Natural killer cell treated with Interleukin-12 subunit alpha and Interleukin-12 subunit beta and Interleukin-15 and Interleukin-18, amount 100 ng/mL, for 72 hours (primary cell): ENCODE results near the gene PSMB2. TPM values are rescaled to one million over a fixed set of nuclear protein-coding genes. Genes with fewer than 3 reads are reported as not detected.

Experiments used
- ATAC-seq, 2 donors: fragments of 150-1000 bp; cut with Tn5 transposase in 1 of 2; sonication (Bioruptor Pico), chemical (Tn5 transposase) in 1 of 2; 2 replicates each; pipeline ENCODE4 v1.10.0; 2021
- DNase-seq: peaks from one replicate; pipeline ENCODE4 v3.0.0; 2022; ENCODE audit warnings: low spot score
- H3K27ac Mint-ChIP-seq, 2 donors: 1 replicate in 1 of 2; 2 replicates in 1 of 2; pipeline ENCODE4 v1.8.0; 2022; ENCODE audit warnings: mixed read lengths in 2 of 2, mild to moderate bottlenecking in 1 of 2, moderate library complexity in 1 of 2
- H3K27me3 Mint-ChIP-seq, 2 donors: 1 replicate in 1 of 2; 2 replicates in 1 of 2; pipeline ENCODE4 v1.8.0; 2022; ENCODE audit warnings: mixed read lengths in 2 of 2
- H3K36me3 Mint-ChIP-seq: one replicate; pipeline ENCODE4 v1.8.0; 2022; ENCODE audit warnings: mixed read lengths
- H3K4me1 Mint-ChIP-seq, 2 donors: 1 replicate in 1 of 2; 2 replicates in 1 of 2; pipeline ENCODE4 v1.8.0; 2022; ENCODE audit warnings: low read depth in 2 of 2, mixed read lengths in 2 of 2, mild to moderate bottlenecking in 1 of 2
- H3K4me3 Mint-ChIP-seq: one replicate; pipeline ENCODE4 v1.8.0; 2022; ENCODE audit warnings: mixed read lengths
- H3K9me3 Mint-ChIP-seq: 2 replicates; pipeline ENCODE4 v1.8.0; 2022; ENCODE audit warnings: mixed read lengths
- total RNA-seq, 2 donors: library from RNA; stranded (reverse); gene quantifications; one replicate each; pipeline ENCODE4 v1.2.3, GENCODE V29; 2022

Gene PSMB2
- total RNA-seq, 2 donors from 2014 or later, result 114 to 139 TPM

DNA sequence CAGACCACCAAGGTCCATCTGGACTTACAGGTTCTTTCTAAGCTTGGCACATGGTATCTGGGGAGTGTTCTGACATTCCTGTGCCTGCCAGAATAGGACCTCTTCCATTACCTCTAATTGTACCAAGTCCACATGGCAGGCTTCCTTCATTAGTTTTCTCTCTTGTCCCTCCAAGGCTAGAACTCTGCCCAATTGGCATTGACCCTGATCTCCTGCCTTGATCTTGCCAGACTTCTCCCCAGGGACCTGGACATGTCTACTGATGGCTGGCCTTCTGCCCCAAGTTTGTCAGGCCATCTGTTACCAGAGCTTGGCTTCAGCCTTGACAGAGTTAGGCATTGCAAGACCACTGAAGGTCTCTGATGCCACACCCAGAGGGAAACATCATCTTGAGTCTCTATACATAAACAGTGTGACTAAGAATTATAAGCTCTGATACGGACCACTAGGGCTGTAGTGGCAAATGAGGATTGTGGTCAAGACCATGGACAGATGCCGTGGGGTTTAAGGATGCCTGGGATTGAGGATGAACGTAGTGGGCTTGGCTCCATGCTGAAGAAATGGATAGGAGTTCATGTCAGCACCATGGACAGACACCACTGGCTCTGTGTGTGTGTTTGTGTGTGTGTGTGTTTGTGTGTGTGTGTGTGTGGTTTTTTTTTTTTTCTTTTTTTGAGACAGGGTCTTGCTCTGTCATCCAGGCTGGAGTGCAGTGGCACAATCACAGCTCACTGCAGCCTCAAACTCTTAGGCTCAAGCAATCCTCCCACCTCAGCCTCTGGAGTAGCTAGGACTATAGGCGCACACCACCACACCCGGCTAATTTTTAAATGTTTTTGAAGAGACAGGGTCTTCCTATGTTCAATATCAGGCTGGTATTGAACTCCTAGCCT, 19.5 kb upstream of the PSMB2 start:
- H3K4me3 Mint-ChIP-seq, result no peak overlapping the region
- H3K27ac Mint-ChIP-seq, result no peak overlapping the region
- H3K9me3 Mint-ChIP-seq, result no peaks in the 10 kb centered on the region
- DNase-seq (no peak), ATAC-seq (no peak)
- peaks cover 10 to 15% of the 10 kb centered on the region in 2 donors for H3K27me3 Mint-ChIP-seq
- H3K36me3 Mint-ChIP-seq, result no peaks in the 10 kb centered on the region
- no peaks in the 10 kb centered on the region for H3K4me1 Mint-ChIP-seq

DNA sequence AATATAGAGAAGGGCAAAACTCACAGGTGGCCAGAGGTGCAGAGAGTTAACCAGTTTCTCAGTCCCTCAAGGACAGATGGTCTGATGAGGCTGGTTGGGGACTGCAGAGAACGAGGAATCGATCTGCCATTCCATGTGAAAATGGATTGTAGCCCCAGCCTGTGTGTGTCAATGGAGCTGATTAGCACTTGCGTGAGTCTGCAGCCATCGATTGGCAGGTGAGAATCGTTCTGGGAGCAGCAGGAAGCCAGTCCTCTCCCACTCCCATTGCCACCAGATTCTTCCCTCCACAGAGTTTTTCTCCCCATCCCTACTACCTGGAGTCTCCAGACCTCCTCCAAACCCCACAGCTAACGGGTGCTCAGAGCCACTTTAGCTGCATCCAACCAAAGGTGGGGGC, 18.3 kb upstream of the PSMB2 start:
- DNase-seq (no peak), ATAC-seq (no peak)
- H3K27ac Mint-ChIP-seq, result no peak overlapping the region
- H3K4me1 Mint-ChIP-seq, result no peaks in the 10 kb centered on the region
- H3K4me3 Mint-ChIP-seq, result no peak overlapping the region
- no peaks in the 10 kb centered on the region for H3K9me3 Mint-ChIP-seq
- no peaks in the 10 kb centered on the region for H3K36me3 Mint-ChIP-seq
- peaks cover 10 to 13% of the 10 kb centered on the region in 2 donors for H3K27me3 Mint-ChIP-seq

DNA sequence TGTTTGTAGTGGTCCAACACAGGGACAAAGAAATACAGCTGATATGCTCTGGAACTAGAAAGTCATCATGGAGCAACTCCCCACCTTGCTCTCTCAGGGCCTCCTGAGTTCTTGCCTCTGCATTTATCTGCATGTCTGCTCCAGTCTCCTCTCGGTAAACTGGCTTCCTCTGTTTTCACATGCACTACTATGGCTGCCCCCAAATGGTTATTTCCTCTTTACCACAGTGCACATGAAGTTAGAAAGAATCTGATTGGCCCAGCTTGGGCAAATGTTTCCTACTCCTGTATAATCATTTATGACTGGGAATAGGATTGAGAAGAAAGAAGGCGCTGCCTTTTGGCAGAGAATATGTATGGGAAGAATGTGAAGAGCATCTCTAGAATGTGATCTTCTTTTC, 16.5 kb upstream of the PSMB2 start:
- Mint-ChIP-seq H3K27ac (no peak overlapping the region), H3K9me3 (no peaks in the 10 kb centered on the region), H3K4me3 (no peak overlapping the region), H3K27me3 (peaks cover 4 to 7% of the 10 kb centered on the region in 2 donors), H3K4me1 (no peaks in the 10 kb centered on the region), H3K36me3 (no peaks in the 10 kb centered on the region)
- ATAC-seq (no peak), DNase-seq (no peak)

DNA sequence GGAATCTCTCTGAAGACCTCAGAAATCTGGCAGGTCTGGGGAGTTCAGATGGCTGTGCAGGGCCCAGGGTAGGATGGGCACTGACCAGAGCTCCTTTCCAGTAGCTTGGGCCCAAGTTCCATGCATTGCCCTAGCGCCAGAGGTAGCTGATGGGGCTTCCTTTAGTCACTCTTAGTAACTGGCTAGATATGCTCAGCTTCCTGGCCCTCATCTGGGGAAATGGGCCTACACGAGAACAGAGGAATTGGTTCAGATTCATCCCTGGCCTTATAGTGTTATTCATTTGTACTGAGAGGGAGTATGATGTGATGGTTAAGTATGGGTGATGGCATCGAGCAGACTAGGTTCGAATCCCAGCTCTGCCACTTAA, 15.5 kb upstream of the PSMB2 start:
- ATAC-seq, result peak in 1 of 2 donors; percentile 36
- no peaks in the 10 kb centered on the region for H3K9me3 Mint-ChIP-seq

DNA sequence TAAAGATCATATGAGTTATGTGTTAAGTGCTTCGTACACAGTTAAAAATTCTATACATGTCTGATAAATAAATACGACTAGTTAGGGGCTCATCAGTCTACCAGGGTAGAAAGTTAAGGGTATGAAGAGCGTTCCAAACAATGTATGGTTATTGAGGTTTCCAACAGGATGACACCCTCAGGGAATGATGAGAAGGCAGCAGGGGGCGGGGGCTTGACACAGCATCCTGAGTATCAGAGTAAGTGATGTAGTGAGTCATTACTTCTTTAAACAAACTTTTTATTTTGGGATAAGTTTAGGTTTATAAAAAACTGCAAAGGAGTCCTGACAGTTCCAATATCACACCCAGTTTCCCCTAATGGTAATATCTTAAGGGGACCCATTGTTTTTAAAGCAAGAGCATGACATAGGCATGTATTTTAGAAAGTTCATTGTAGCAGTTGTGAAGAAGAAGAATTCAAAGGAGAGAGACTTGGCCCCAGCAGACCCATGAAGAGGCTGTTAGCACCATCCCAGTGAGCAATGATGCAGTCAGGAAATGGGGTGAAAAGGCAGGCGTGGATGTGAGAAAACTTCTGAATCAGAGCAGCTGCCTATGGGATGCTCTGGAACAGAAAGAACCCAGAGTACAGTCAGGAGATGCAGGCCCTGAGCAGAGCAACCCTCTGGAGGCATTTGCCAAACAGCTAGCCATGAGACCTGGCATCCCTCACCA, 15.0 kb upstream of the PSMB2 start:
- H3K36me3 Mint-ChIP-seq, result no peaks in the 10 kb centered on the region
- no peak for DNase-seq
- H3K27me3 Mint-ChIP-seq, result peaks cover 6 to 12% of the 10 kb centered on the region in 2 donors
- H3K4me3 Mint-ChIP-seq, result no peak overlapping the region
- no peaks in the 10 kb centered on the region for H3K9me3 Mint-ChIP-seq
- no peaks in the 10 kb centered on the region for H3K4me1 Mint-ChIP-seq
- no peak overlapping the region for H3K27ac Mint-ChIP-seq
- no peak for ATAC-seq

More for the DNA sequence above, 15.5 kb upstream of the PSMB2 start:
- DNase-seq, result no peak
- Mint-ChIP-seq H3K36me3 (no peaks in the 10 kb centered on the region), H3K4me1 (no peaks in the 10 kb centered on the region), H3K27me3 (peaks cover 6 to 9% of the 10 kb centered on the region in 2 donors), H3K4me3 (no peak overlapping the region), H3K27ac (no peak overlapping the region)

DNA sequence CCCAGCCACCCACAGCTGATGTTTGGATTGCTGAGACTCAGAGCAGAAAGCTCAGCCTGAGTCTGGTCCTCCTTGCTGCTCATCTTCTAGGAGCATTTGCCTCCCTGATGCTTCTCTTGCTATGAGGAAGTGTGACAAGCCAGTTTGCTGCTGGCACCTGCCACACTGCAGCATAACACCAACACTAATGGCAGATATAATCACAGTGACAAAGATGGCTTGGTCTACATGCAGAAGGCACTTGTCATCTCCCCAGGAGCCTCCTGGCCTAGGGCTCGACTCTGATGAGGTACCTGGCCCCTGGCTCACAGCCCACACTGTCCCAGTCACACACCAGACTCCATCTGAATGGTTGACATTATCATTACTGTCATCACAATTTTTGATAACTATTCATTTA, 13.9 kb upstream of the PSMB2 start:
- Mint-ChIP-seq H3K36me3 (no peaks in the 10 kb centered on the region), H3K4me1 (no peaks in the 10 kb centered on the region), H3K4me3 (no peak overlapping the region), H3K9me3 (no peaks in the 10 kb centered on the region), H3K27me3 (peaks cover 8 to 10% of the 10 kb centered on the region in 2 donors), H3K27ac (no peak overlapping the region)
- ATAC-seq (no peak), DNase-seq (no peak)

DNA sequence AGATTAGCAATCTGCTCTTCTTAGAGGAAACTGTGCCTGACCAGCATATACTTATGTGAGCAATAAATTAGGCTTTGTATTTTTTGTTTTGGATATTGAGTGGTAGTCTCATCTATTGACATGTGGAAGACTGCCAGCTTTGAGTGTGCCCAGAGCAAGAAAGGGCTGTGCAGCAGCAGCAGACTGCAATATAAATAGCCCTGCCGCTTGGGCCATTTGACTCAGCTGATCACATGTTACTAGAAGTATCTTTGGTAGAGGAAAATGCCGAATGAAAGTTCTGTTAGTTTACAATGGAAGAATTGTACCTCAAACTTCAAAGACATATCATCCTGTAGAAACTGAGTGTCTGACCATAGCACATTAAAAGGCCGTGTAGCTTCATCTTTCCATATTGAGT, 9.1 kb upstream of the PSMB2 start:
- peaks cover 26 to 34% of the 10 kb centered on the region in 2 donors for H3K27me3 Mint-ChIP-seq
- H3K4me3 Mint-ChIP-seq, result no peak overlapping the region
- H3K36me3 Mint-ChIP-seq, result no peaks in the 10 kb centered on the region
- no peaks in the 10 kb centered on the region for H3K4me1 Mint-ChIP-seq
- DNase-seq (no peak), ATAC-seq (no peak)
- H3K9me3 Mint-ChIP-seq, result no peaks in the 10 kb centered on the region
- H3K27ac Mint-ChIP-seq, result no peak overlapping the region

DNA sequence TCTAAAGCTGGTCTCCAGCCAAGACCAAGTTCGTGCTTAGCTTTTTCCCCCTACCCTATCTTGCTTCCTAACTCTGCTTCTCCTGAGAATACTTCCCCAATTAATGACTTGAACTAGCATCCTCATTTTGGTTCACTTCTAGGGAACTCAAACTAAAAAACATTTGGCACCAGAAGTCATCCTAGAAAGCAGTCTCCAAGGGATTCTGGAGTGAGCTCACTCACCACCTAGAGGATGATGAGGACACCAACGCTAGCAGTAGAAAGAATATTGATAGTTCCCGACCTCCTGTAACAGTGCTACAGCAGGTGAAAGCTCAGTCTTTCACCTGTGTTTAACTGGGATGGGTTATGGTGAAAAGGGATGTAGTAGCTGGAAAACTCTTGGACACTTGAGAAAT, 4.7 kb upstream of the PSMB2 start:
- ATAC-seq (no peak), DNase-seq (no peak)
- no peaks in the 10 kb centered on the region for H3K9me3 Mint-ChIP-seq
- H3K27me3 Mint-ChIP-seq, result peaks cover 28 to 46% of the 10 kb centered on the region in 2 donors
- H3K36me3 Mint-ChIP-seq, result peaks cover 4% of the 10 kb centered on the region
- peaks cover 4 to 5% of the 10 kb centered on the region in 2 donors for H3K4me1 Mint-ChIP-seq
- no peak overlapping the region for H3K27ac Mint-ChIP-seq
- H3K4me3 Mint-ChIP-seq, result no peak overlapping the region

DNA sequence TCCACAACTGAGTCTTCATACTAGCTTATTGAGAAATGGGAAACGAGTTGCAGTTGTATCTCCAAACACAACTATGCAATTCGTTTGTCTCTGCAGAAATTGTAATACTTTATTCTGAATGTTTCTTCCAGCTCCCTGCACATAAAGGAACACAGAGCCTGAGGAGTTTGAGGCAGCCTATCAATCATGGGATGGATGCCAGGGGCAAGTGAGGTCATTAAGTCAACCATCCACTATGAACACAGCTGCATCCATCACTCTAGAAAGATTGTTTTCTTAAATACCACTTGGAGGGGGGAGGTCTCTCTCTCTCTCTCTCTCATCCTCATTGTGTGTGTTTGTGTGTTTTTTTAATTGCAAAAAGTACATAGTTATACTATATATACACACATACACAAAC, 2.9 kb upstream of the PSMB2 start:
- DNase-seq (no peak), ATAC-seq (no peak)
- Mint-ChIP-seq H3K4me3 (no peak overlapping the region), H3K9me3 (no peaks in the 10 kb centered on the region), H3K4me1 (peaks cover 12 to 17% of the 10 kb centered on the region in 2 donors), H3K27me3 (peaks cover 28 to 39% of the 10 kb centered on the region in 2 donors), H3K36me3 (peaks cover 7% of the 10 kb centered on the region), H3K27ac (no peak overlapping the region)

DNA sequence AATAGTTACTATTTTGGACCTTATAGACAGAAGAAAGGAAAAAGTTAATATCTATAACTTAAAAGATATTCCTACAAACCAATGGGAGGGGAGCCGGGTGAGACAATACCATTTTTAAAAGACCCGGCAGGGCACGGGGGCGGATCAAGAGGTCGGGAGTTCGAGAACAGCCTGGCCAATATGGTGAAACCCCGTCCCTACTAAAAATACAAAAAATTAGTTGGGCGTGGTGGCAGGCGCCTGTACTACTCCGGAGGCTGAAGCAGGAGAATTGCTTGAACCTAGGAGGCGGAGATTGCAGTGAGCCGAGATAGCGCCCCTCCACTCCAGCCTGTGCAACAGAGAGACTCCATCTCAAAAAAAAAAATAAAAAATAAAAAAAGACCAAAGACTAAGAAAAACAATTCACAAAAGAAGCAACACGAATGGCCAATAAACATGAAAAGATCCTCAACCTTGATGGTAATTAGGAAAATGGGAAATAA, 1.2 kb upstream of the PSMB2 start:
- no peaks in the 10 kb centered on the region for H3K9me3 Mint-ChIP-seq
- H3K27me3 Mint-ChIP-seq, result peaks cover 27 to 31% of the 10 kb centered on the region in 2 donors
- H3K36me3 Mint-ChIP-seq, result peaks cover 11% of the 10 kb centered on the region
- no peak for DNase-seq
- H3K4me1 Mint-ChIP-seq, result peaks cover 23 to 29% of the 10 kb centered on the region in 2 donors
- H3K4me3 Mint-ChIP-seq, result peak overlapping the region; percentile 100
- no peak for ATAC-seq
- peak overlapping the region; percentile 97 to 99 for H3K27ac Mint-ChIP-seq

DNA sequence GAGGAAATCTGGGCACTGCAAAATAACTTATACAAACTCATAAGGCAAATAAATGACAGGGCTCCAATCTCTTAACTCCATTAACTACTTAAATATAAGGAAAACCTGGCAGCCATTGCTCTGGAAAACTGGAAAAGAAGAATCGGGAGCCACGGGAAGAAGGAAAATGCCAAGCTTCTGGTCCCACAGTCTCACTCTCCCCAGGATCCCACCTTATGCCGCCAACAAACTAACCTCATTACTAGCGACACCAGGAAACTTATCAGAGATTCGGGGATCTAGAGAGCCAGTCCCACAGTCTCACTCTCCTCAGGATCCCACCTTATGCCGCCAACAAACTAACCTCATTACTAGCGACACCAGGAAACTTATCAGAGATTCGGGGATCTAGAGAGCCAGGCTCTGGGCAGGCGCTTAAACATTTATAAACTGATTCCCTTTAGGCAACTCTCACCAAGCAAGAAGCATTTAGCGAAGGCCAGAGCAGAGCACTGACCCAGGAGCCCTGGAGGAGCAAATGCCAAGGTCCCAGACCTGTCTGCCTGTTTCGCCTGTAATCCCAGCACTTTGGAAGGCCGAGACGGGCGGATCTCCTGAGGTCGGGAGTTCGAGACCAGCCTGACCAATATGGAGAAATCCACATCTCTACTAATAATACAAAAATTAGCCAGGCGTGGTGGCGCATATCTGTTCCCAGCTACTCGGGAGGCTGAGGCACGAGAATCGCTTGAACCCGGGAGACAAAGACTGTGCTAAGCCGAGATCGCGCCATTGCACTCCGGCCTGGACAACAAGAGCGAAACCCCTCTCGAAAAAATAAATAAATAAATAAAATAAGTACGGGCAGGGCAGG, 720 bp downstream of the PSMB2 start:
- peaks cover 26 to 35% of the 10 kb centered on the region in 2 donors for H3K4me1 Mint-ChIP-seq
- ATAC-seq (no peak), DNase-seq (no peak)
- H3K4me3 Mint-ChIP-seq, result peak overlapping the region; percentile 100
- H3K27me3 Mint-ChIP-seq, result peaks cover 11 to 16% of the 10 kb centered on the region in 2 donors
- no peaks in the 10 kb centered on the region for H3K9me3 Mint-ChIP-seq
- H3K36me3 Mint-ChIP-seq, result peaks cover 11% of the 10 kb centered on the region
- peak overlapping the region; percentile 97 to 99 for H3K27ac Mint-ChIP-seq

DNA sequence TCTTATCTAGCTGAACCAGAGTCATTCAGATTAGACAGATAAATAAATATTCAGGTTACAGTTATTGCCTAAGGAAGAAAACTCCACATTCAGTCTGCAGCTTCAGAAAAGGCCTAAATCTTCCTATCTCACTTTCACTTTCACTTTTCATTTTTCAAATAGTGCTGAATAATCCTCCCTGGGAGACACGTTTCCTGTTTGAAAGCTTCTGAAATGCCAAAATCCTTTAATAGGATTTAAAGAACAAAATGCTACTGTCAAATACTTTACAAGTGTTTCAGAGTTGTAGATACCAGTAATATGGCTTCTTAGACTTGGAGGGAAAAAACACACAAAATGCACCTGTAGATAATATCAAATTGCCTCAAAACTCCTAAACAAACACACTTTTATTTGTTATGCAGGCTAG, 3.9 kb downstream of the PSMB2 start:
- Mint-ChIP-seq H3K36me3 (peaks cover 11% of the 10 kb centered on the region), H3K4me3 (peak overlapping the region; percentile 90), H3K27ac (peak overlapping the region; percentile 92 to 98), H3K9me3 (no peaks in the 10 kb centered on the region), H3K27me3 (no peaks in the 10 kb centered on the region), H3K4me1 (peaks cover 26 to 35% of the 10 kb centered on the region in 2 donors)
- DNase-seq (no peak), ATAC-seq (no peak)

DNA sequence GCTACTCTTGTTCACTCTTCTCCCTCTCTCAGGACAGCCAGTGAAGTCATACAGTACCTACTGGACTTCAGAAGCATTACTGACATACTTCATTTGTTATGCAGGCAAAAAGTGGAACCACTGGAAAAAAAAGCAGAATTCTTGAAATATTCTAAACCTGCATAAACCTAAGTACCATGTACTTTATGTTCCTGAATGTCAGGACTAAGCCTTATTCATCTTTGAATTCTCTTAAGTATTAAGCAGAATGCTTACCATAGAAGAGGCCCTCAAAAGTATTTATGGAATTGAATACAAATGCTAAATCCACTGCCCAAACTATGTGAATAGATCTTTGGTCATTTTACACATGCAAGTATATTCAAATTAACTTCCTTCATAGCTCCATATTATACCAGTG, 7.8 kb downstream of the PSMB2 start:
- Mint-ChIP-seq H3K27ac (no peak overlapping the region), H3K4me1 (peaks cover 12 to 16% of the 10 kb centered on the region in 2 donors), H3K27me3 (no peaks in the 10 kb centered on the region), H3K36me3 (peaks cover 21% of the 10 kb centered on the region), H3K9me3 (no peaks in the 10 kb centered on the region), H3K4me3 (no peak overlapping the region)
- ATAC-seq, result no peak
- DNase-seq, result no peak
